Gastrocnemius medialis (tissue), 4 donors: ENCODE data around the gene CCSER1. TPM values are rescaled to one million over a fixed set of nuclear protein-coding genes. Genes with fewer than 3 reads are reported as not detected.

Source experiments
- ATAC-seq, 2 donors: fragments of 150-250 bp; one replicate each; pipeline ENCODE4 v1.9.1; 2016
- DNase-seq, 2 donors: peaks; one replicate each; pipeline ENCODE4 v3.0.0-alpha.2; 2019
- H3K27ac ChIP-seq, 4 donors: fragments of 200-600 bp; sonication (generic); 1 replicate in 1 of 4; 2 replicates in 3 of 4; pipeline ENCODE4 v1.5.1; 2016 to 2018; ENCODE audit warnings: mild to moderate bottlenecking in 2 of 4, moderate library complexity in 1 of 4
- H3K27me3 ChIP-seq, 3 donors: fragments of 200-600 bp; sonication (generic) in 2 of 3; 1 replicate in 1 of 3; 2 replicates in 2 of 3; pipeline versions ENCODE4 v1.5.1 to v1.6.0; 2016 to 2019; ENCODE audit warnings: mild to moderate bottlenecking in 1 of 3, moderate library complexity in 1 of 3
- H3K36me3 ChIP-seq, 2 donors: fragments of 200-600 bp; sonication (generic) in 1 of 2; one replicate each; pipeline ENCODE4 v1.5.1; 2017 to 2018
- H3K4me1 ChIP-seq, 2 donors: fragments of 200-600 bp; sonication (generic) in 1 of 2; one replicate each; pipeline ENCODE4 v1.5.1; 2016 to 2017; ENCODE audit warnings: mild to moderate bottlenecking in 2 of 2
- H3K4me3 ChIP-seq, 4 donors: fragments of 200-600 bp; sonication (generic) in 3 of 4; 1 replicate in 1 of 4; 2 replicates in 3 of 4; pipeline ENCODE4 v1.5.1; 2016 to 2019; ENCODE audit warnings: mild to moderate bottlenecking in 2 of 4
- H3K9me3 ChIP-seq, 3 donors: fragments of 200-600 bp; sonication (generic) in 2 of 3; 1 replicate in 1 of 3; 2 replicates in 2 of 3; pipeline ENCODE4 v1.5.1; 2016 to 2019
- POLR2A ChIP-seq, 2 donors: fragments of 450-650 bp; IDR thresholded peaks; one replicate each; pipeline ENCODE4 v1.6.1; 2017; ENCODE audit warnings: antibody characterized with exemption in 2 of 2, mild to moderate bottlenecking in 2 of 2, moderate library complexity in 2 of 2
- in situ Hi-C, 4 donors: fragments of 200-750 bp; cut with MboI; loops; one replicate each; pipeline versions ENCODE4 v1.15.0 to v1.8.0; 2017; ENCODE audit warnings: low sequenced_read_pairs in 4 of 4
- intact Hi-C: fragments of 100-400 bp; cut with DNase I; formaldehyde crosslinking; loops from one replicate; pipeline ENCODE4 v1.15.1; 2023; ENCODE audit warnings: low total_unique reads
- total RNA-seq, 4 donors: library from RNA; depleted of rRNA; stranded (reverse); fragments of >200 nt; gene quantifications; one replicate each; pipeline versions ENCODE4 v1.1.0 to v1.2.3, GENCODE V29; 2016
- TF ChIP-seq, protein P1 (sequence below), 5 experiments: fragments of 450-650 bp in 3 of 5; fragments of 200-600 bp in 2 of 5; sonication (generic) in 2 of 5; IDR thresholded peaks in 4 of 5; conservative IDR thresholded peaks in 1 of 5; 1 replicate in 4 of 5; 2 replicates in 1 of 5; pipeline ENCODE4 v1.5.1; 2016 to 2019; ENCODE audit warnings: antibody characterized with exemption in 5 of 5, mild to moderate bottlenecking in 3 of 5, moderate library complexity in 3 of 5

CCSER1 gene
- total RNA-seq, 4 donors from 2014 or later: 0.39 to 0.83 (median 0.63) TPM

DNA sequence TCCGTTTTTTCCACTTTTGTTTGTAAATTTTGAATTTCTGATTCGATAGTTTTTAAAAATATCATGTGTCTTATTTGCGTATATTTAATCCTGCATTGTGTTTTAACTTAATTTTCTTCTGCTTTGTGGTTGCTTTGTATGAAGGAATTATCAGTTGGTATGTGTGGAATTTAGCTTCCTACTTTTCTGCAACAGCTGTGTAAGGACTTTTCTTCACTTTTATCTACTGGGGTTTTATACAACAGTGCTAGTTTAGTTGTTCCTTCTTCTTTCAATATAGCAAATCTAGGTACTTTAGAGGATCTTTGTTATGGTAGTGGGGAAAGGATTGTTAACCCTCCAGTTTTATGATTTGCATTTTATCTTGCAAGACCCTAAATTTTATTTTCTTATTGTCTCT is 410.3 kb downstream of the CCSER1 start:
- H3K36me3 ChIP-seq: no peaks in the 10 kb centered on the region
- intact Hi-C loops: no loop called here
- in situ Hi-C loops: no loop called here
- no peaks in the 10 kb centered on the region for H3K27me3 ChIP-seq
- no peak overlapping the region for H3K4me3 ChIP-seq
- H3K27ac ChIP-seq: no peak overlapping the region
- no peak for TF ChIP-seq POLR2A (IDR thresholded peaks at IDR 0.05)
- TF ChIP-seq, protein P1, sequence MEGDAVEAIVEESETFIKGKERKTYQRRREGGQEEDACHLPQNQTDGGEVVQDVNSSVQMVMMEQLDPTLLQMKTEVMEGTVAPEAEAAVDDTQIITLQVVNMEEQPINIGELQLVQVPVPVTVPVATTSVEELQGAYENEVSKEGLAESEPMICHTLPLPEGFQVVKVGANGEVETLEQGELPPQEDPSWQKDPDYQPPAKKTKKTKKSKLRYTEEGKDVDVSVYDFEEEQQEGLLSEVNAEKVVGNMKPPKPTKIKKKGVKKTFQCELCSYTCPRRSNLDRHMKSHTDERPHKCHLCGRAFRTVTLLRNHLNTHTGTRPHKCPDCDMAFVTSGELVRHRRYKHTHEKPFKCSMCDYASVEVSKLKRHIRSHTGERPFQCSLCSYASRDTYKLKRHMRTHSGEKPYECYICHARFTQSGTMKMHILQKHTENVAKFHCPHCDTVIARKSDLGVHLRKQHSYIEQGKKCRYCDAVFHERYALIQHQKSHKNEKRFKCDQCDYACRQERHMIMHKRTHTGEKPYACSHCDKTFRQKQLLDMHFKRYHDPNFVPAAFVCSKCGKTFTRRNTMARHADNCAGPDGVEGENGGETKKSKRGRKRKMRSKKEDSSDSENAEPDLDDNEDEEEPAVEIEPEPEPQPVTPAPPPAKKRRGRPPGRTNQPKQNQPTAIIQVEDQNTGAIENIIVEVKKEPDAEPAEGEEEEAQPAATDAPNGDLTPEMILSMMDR (IDR thresholded peaks at IDR 0.05 in 4 of 5, conservative IDR thresholded peaks at IDR 0.05 in 1 of 5): no peak
- ATAC-seq (no peak), DNase-seq (no peak)
- H3K9me3 ChIP-seq: no peaks in the 10 kb centered on the region
- H3K4me1 ChIP-seq: no peaks in the 10 kb centered on the region

DNA sequence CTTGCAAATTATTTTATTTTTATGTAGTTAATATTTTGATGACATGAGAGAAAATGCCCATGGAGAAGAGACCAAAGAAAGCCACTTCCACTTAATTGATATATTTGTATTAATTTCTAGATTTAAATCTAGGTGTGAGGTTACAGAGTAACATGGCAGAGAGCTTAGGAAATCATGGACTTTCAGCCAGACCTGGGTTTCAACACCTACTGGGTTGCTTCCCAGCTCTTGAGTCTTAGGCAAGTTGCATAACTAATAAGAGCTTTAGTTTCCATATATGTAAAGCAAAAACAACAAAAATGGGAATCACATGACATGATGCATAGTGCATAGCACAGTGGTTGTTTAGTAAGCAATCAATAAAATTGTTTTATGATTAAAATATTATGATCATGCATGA is 413.3 kb downstream of the CCSER1 start:
- Histone ChIP-seq H3K27ac (no peak overlapping the region), H3K36me3 (no peaks in the 10 kb centered on the region), H3K27me3 (no peaks in the 10 kb centered on the region), H3K9me3 (no peaks in the 10 kb centered on the region), H3K4me1 (no peaks in the 10 kb centered on the region), H3K4me3 (no peak overlapping the region)
- intact Hi-C loops (no loop called here), in situ Hi-C loops (no loop called here)
- DNase-seq (no peak), ATAC-seq (no peak)
- TF ChIP-seq, protein P1 (IDR thresholded peaks at IDR 0.05 in 4 of 5, conservative IDR thresholded peaks at IDR 0.05 in 1 of 5): no peak
- no peak for TF ChIP-seq POLR2A (IDR thresholded peaks at IDR 0.05)

- TF ChIP-seq, protein P1 (IDR thresholded peaks at IDR 0.05 in 4 of 5, conservative IDR thresholded peaks at IDR 0.05 in 1 of 5): no peak
- no peak for TF ChIP-seq POLR2A (IDR thresholded peaks at IDR 0.05)
- H3K9me3 ChIP-seq: no peaks in the 10 kb centered on the region
- in situ Hi-C loops: no loop called here
- ATAC-seq (no peak), DNase-seq (no peak)
- no peak overlapping the region for H3K4me3 ChIP-seq
- no peaks in the 10 kb centered on the region for H3K4me1 ChIP-seq
- H3K27ac ChIP-seq: no peak overlapping the region
- no peaks in the 10 kb centered on the region for H3K27me3 ChIP-seq
- intact Hi-C loops: no loop called here
- no peaks in the 10 kb centered on the region for H3K36me3 ChIP-seq
Measured at GRCh38 chr4:90542216-90542615, 415.0 kb downstream of the CCSER1 start.

DNA sequence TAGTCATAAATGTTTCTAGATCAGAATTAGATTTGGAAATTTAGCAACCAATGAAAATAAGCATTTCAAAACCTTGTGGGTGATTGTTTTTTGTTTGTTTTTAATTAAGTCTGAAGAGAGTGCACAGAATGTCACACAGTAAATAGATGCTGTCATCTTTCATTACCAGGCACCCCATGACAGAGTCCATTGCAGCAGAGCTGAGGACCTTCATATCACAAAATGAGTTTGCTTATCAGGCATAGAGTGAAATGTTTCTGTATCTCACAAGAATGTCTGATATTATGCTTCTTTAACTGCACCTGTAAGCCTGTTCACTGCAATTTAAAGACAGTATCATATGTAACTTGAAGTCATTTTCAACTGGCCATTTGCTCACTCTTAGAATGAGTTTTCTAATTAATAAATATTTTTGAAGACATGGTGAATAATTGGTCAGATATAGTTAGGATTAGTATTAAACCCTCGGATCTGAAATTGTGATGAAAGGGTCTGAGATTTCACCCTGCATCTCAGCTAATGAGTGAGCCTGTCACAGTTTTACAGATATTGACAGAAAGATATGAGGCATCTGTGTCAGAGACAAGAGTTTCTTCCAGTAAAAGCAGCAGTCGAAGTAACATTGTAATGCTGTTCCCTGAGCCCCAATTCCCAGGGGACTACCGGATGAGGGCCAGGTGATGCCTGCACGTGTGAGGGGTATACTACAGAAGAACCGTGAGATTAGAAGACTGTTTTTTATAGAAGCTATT is 416.4 kb downstream of the CCSER1 start:
- DNase-seq (no peak), ATAC-seq (no peak)
- in situ Hi-C loops: no loop called here
- H3K9me3 ChIP-seq: no peaks in the 10 kb centered on the region
- H3K27ac ChIP-seq: no peak overlapping the region
- no peak for TF ChIP-seq POLR2A (IDR thresholded peaks at IDR 0.05)
- TF ChIP-seq, protein P1 (IDR thresholded peaks at IDR 0.05 in 4 of 5, conservative IDR thresholded peaks at IDR 0.05 in 1 of 5): no peak
- intact Hi-C loops: no loop called here
- H3K4me3 ChIP-seq: no peak overlapping the region
- H3K27me3 ChIP-seq: no peaks in the 10 kb centered on the region
- no peaks in the 10 kb centered on the region for H3K4me1 ChIP-seq
- no peaks in the 10 kb centered on the region for H3K36me3 ChIP-seq
